Uterus (tissue), 4 donors: ENCODE data around the gene FAM9C. TPM values are rescaled to one million over a fixed set of nuclear protein-coding genes. Genes with fewer than 3 reads are reported as not detected.

ENCODE experiments used
- DNase-seq, 2 donors: peaks; one replicate each; pipeline ENCODE4 v3.0.0-alpha.2; 2019 to 2020
- H3K27ac ChIP-seq, 2 donors: fragments of 200-600 bp; sonication (generic); 1 replicate in 1 of 2; 2 replicates in 1 of 2; pipeline ENCODE4 v1.5.1; 2016 to 2018
- H3K27me3 ChIP-seq, 2 donors: fragments of 200-600 bp; sonication (generic); one replicate each; pipeline ENCODE4 v1.5.1; 2018 to 2019; ENCODE audit warnings: control low read depth in 1 of 2
- H3K36me3 ChIP-seq, 2 donors: fragments of 200-600 bp; sonication (generic); one replicate each; pipeline ENCODE4 v1.5.1; 2019; ENCODE audit warnings: control low read depth in 1 of 2
- H3K4me1 ChIP-seq, 2 donors: fragments of 200-600 bp; sonication (generic); one replicate each; pipeline ENCODE4 v1.5.1; 2018 to 2019; ENCODE audit warnings: control low read depth in 1 of 2
- H3K4me3 ChIP-seq, 2 donors: fragments of 200-600 bp; sonication (generic); 1 replicate in 1 of 2; 2 replicates in 1 of 2; pipeline ENCODE4 v1.5.1; 2018 to 2019; ENCODE audit warnings: mild to moderate bottlenecking in 1 of 2
- H3K9me3 ChIP-seq, 2 donors: fragments of 200-600 bp; sonication (generic); one replicate each; pipeline ENCODE4 v1.5.1; 2019; ENCODE audit warnings: control low read depth in 1 of 2
- POLR2A ChIP-seq, 2 donors: fragments of 450-650 bp; IDR thresholded peaks; one replicate each; pipeline ENCODE4 v1.6.1; 2016; ENCODE audit warnings: antibody characterized with exemption in 2 of 2, mild to moderate bottlenecking in 1 of 2, moderate library complexity in 1 of 2
- intact Hi-C: fragments of 100-400 bp; cut with DNase I; formaldehyde crosslinking; loops from one replicate; pipeline ENCODE4 v1.15.1; 2023; ENCODE audit warnings: low total_unique reads
- total RNA-seq, 4 donors: library from RNA; depleted of rRNA in 3 of 4; stranded (reverse); fragments of >200 nt in 3 of 4; gene quantifications; one replicate each; pipeline versions ENCODE4 v1.1.0 to v1.2.4, GENCODE V29; 2014 to 2023
- TF ChIP-seq, protein P1 (sequence below), 4 experiments: fragments of 200-600 bp in 2 of 4; fragments of 450-650 bp in 2 of 4; sonication (generic) in 2 of 4; IDR thresholded peaks; one replicate each; pipeline ENCODE4 v1.5.1; 2016 to 2019; ENCODE audit warnings: antibody characterized with exemption in 4 of 4, mild to moderate bottlenecking in 2 of 4, moderate library complexity in 1 of 4
- donor health status: DM: yes; HTN: yes; CAD: no.

FAM9C gene
- total RNA-seq, 4 donors from 2014 or later, result 0.07 TPM; not detected in 3

DNA sequence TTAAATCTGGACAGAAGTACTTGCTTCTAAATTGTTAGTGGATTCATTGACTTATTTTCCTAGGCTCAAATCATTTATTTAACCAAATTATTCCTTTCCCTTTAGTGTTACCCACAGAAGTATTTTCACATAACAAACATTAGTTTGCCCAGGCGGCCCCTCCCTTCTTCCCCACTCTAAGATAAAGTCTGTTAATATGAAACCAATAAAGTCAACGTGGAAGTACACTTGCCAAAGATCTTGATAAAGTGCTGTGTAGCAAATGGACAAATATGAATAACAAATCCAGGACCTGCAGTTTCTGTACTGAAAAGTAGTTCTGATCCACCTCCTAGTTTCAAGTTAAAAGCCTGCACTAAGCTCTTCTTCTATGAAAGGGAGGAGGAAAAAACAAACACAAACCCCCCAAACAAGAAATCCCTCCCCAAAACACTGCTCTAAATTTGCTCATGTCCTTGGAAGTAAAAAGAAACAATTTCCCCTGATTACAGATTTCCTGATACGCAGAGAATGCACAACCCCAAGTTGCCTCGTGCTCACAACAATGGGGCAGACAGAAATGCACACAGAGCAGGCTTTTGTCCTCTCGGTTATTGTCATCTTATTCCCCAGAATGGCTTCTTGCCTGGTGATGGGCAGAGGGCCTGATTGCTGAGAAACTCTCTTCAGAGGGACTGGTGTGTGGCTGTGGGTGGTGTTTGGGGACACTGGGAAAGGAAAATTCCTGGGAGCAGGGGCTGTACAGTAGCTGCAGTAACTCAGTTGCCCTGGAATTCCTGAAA lies 46.3 kb downstream of the FAM9C start:
- no peak for DNase-seq
- H3K27ac ChIP-seq, result no peak overlapping the region
- H3K27me3 ChIP-seq, result no peaks in the 10 kb centered on the region
- H3K4me3 ChIP-seq, result no peak overlapping the region
- H3K9me3 ChIP-seq, result no peaks in the 10 kb centered on the region
- no peaks in the 10 kb centered on the region for H3K36me3 ChIP-seq
- intact Hi-C loops, result no loop called here
- TF ChIP-seq POLR2A (IDR thresholded peaks at IDR 0.05), result no peak
- TF ChIP-seq, protein P1, sequence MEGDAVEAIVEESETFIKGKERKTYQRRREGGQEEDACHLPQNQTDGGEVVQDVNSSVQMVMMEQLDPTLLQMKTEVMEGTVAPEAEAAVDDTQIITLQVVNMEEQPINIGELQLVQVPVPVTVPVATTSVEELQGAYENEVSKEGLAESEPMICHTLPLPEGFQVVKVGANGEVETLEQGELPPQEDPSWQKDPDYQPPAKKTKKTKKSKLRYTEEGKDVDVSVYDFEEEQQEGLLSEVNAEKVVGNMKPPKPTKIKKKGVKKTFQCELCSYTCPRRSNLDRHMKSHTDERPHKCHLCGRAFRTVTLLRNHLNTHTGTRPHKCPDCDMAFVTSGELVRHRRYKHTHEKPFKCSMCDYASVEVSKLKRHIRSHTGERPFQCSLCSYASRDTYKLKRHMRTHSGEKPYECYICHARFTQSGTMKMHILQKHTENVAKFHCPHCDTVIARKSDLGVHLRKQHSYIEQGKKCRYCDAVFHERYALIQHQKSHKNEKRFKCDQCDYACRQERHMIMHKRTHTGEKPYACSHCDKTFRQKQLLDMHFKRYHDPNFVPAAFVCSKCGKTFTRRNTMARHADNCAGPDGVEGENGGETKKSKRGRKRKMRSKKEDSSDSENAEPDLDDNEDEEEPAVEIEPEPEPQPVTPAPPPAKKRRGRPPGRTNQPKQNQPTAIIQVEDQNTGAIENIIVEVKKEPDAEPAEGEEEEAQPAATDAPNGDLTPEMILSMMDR (IDR thresholded peaks at IDR 0.05), result no peak
- no peaks in the 10 kb centered on the region for H3K4me1 ChIP-seq

DNA sequence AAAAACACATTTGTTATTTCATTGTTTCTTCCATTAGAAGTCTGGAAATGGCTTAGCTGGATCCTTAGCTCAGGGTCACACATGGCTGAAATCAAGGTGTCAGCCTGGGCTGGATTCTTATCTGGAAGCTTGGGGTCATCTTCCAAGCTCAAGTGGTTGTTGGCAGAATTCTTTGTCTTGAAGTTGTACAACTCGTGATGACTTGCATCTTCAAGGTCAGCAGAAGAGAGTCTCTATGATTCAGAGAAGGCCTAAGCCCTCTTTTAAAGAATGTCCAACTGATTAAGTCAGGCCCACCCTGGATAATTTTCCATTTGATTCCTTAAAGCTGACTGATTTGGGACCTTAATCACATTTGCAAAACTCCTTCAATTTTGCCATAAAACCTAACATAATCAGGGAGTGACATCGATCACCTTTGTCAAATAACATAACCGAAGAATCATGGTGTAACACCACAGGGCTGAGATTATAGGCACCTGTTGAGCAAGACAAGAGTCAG lies 47.4 kb downstream of the FAM9C start:
- no peaks in the 10 kb centered on the region for H3K4me1 ChIP-seq
- H3K9me3 ChIP-seq, result no peaks in the 10 kb centered on the region
- intact Hi-C loops, result no loop called here
- H3K27me3 ChIP-seq, result no peaks in the 10 kb centered on the region
- no peak overlapping the region for H3K27ac ChIP-seq
- TF ChIP-seq, protein P1 (IDR thresholded peaks at IDR 0.05), result no peak
- no peak for TF ChIP-seq POLR2A (IDR thresholded peaks at IDR 0.05)
- H3K36me3 ChIP-seq, result no peaks in the 10 kb centered on the region
- H3K4me3 ChIP-seq, result no peak overlapping the region
- no peak for DNase-seq

DNA sequence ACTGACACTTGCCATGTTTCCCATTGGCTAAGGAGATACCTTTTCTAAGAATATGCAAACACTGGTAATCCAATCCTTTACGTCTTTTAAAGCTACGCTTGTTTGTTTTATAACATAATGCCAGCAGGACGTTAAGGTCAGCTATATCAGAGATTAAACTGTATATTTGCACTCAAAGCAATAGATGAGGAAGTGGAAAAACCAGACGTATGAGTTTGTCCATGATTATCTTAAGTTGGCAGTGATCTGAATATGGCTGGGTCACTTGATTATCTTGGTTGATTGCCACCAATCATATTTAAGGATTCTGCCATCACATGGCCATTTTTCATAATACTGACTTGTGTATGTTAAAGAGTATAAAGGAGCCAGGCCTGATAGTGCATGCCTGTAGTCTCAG lies 50.1 kb downstream of the FAM9C start:
- intact Hi-C loops, result no loop called here
- TF ChIP-seq, protein P1 (IDR thresholded peaks at IDR 0.05), result no peak
- H3K36me3 ChIP-seq, result no peaks in the 10 kb centered on the region
- no peak for DNase-seq
- no peaks in the 10 kb centered on the region for H3K4me1 ChIP-seq
- no peak overlapping the region for H3K27ac ChIP-seq
- no peaks in the 10 kb centered on the region for H3K9me3 ChIP-seq
- H3K27me3 ChIP-seq, result no peaks in the 10 kb centered on the region
- H3K4me3 ChIP-seq, result no peak overlapping the region

DNA sequence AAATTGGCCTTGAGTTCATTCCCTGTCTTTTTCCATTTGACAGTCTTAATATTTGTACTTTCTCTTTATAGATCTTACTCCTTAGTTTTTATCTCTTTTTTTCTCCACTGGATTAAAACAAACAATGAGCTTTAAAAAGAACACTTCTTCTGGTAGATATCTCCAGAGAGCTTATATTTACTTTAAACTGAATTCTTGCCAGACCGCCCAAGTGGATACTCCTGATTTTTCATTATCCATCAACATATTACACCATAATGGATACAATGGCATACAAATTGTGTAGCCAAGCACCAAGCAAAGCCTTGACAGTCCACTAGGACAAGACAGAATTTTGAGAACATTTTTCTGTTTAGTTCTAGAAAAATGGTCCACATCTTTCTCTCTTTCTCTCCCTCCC lies 50.6 kb downstream of the FAM9C start:
- no peak overlapping the region for H3K27ac ChIP-seq
- intact Hi-C loops, result no loop called here
- no peaks in the 10 kb centered on the region for H3K9me3 ChIP-seq
- no peak for DNase-seq
- TF ChIP-seq, protein P1 (IDR thresholded peaks at IDR 0.05), result no peak
- no peak for TF ChIP-seq POLR2A (IDR thresholded peaks at IDR 0.05)
- no peaks in the 10 kb centered on the region for H3K4me1 ChIP-seq
- no peaks in the 10 kb centered on the region for H3K36me3 ChIP-seq
- H3K4me3 ChIP-seq, result no peak overlapping the region
- no peaks in the 10 kb centered on the region for H3K27me3 ChIP-seq

DNA sequence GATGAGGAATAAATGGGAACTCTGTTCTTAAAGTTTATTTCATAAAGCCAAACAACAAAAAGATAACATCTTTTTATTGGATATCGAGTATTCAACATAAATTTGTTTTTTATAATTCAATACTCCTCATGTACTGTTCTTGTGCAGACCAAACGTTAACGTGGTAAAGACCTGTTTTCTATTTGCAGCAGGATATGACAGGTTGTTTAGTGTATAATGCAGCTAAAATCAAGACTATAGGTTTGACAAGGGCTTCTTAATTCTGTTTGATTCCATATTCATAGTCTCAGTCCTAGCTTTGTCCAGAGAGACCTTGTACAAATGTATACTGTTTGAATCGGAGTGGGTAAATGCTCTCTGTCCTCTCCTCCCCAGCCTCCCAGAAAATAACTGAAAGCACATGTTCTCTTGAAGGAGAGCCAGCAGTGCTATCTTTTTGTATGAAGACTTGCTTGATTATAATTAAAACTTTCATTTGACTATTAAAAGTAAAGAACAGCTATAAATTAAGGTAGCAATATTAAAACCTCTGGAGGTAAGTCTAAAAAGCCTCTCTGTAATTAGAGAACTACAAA lies 51.8 kb downstream of the FAM9C start:
- no peaks in the 10 kb centered on the region for H3K27me3 ChIP-seq
- no peak for DNase-seq
- H3K9me3 ChIP-seq, result no peaks in the 10 kb centered on the region
- no peak overlapping the region for H3K4me3 ChIP-seq
- peak overlapping the region in 1 of 2 donors; percentile 19 for H3K27ac ChIP-seq
- no peak for TF ChIP-seq POLR2A (IDR thresholded peaks at IDR 0.05)
- TF ChIP-seq, protein P1 (IDR thresholded peaks at IDR 0.05), result no peak
- intact Hi-C loops, result no loop called here
- H3K36me3 ChIP-seq, result no peaks in the 10 kb centered on the region
- no peaks in the 10 kb centered on the region for H3K4me1 ChIP-seq
